Measurements from ENCODE around the gene TP63.

The TP63 gene

DNA sequence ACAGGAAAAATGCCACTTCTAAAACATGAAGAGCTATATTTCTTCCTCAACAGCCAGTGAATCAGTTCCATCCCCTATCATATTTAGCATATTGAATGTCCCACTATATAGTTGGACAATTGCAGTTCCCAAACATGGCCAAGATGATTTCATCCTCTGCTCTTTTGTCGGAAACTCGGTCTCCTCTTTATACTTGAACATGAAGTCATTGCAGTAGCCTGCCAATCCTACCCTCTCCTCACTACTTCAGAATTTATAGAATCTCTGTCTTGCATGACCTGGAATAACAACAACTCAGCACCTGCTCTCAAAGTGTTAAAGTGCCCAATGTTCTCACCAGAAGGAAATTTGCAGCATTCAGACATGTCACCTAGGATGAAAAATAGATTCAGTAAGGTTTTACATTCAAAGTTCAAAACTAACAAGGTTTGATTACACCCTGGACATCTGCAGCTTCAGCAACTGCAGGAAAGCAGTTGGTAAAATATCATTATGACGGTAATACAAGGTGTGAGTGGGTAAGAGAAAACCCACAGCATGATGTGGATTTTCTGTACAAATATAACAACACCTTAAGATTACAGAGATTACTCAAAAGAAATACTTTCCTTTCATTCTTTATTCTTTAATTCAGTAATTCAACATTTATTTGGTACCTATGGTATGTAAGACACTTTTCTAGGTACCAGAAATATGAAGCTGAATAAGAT is 52.5 kb downstream of the TP63 start:
- no peak overlapping the region for H3K4me3 ChIP-seq (ENCODE audit: low read depth, low read length)

DNA sequence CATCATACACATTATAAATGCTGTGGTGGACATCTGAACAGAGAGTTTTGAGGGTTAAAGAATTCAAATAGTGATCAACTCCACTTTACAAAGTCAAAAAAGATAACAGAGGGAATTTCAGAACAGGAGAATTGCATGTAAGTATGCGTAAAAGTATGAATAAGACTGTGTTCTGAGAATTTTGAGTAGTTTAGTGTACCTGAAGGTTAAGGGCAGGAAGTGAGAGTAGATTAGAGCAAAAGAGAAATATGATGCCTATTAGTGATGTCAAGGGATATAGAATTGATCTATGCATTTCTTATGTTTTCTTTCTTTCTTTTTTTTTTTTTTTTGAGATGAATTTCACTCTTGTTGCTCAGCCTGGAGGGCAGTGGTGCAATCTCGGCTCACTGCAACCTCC is 53.1 kb downstream of the TP63 start:
- no peak overlapping the region for H3K4me3 ChIP-seq (ENCODE audit: low read depth, low read length)

DNA sequence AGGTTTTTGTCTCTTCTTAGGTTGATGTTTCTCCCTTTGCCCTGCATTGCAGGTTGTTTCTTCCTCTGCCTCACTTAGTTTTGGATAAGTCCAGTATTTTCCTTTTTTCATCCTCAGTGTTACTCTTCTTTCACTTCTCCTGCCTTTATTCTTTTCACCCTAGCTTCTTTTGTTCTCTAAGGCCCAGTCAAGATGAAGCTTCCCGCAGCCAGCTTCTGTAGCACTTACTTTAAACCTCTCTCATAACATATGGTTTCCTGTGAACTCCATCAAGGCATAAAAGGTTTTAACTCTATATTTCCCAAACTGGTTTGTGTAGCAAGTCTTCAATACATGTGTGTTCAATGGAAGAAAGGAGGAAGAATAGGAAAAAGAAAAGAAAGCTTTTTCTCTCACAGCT is 54.1 kb downstream of the TP63 start:
- no peak overlapping the region for H3K4me3 ChIP-seq (ENCODE audit: low read depth, low read length)

DNA sequence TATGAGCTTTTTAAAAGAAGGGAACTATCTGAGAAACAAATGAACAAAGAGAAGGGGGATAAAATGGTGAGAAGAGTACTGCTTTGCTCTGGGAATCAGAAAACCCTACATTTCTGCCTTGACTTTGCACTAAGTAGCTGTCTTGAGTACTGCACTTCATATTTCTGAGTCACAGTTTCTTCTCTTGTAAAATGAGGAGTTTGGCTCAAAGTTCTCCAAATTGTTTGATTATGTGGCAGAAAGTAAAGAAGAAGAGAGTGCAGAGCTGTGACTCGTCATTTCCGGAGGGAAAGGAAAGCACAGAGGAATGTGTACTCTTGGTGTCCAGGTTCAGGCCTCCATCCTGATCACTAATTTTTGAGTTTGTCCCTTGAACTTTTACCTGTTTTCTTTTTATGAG is 54.7 kb downstream of the TP63 start:
- no peak overlapping the region for H3K4me3 ChIP-seq (ENCODE audit: low read depth, low read length)

DNA sequence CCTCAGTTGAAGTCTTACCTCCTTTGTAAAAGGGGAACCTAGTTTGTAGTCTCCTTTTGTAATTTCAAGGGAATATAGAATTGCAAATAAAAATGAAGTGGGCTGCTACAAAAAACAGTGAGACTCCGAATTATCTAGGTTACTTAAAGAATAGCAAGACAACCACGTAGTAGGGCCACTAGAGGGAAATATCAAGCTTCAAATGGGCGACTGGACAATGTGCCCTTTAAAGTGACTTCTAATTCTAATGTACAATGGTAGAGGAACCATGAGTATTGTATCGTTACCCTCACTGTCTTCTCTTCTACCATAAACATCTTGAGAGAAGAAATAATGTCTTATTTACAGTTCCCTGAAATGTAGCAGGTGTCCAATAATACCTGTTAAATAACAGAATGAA is 56.3 kb downstream of the TP63 start:
- H3K4me3 ChIP-seq (ENCODE audit: low read depth, low read length), result no peak overlapping the region

DNA sequence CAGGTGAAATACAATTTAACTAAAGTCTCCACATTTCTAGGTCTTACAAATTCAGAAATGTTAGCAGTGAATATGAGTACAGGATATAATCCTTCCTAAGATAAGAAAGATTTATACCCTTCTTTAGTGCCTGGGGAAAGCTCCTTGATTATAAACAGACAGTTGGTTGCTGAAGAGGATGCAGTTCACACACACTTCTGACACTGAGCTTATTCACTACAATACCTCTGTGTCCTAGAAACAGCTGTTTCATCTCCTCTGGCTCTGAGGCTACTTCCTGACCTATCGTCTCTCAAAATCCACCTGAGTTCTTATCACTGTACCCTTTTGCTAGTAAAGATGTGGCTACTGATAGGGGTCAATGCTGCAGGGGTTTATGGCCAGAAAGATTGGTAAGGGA is 57.1 kb downstream of the TP63 start:
- H3K4me3 ChIP-seq (ENCODE audit: low read depth, low read length), result no peak overlapping the region

DNA sequence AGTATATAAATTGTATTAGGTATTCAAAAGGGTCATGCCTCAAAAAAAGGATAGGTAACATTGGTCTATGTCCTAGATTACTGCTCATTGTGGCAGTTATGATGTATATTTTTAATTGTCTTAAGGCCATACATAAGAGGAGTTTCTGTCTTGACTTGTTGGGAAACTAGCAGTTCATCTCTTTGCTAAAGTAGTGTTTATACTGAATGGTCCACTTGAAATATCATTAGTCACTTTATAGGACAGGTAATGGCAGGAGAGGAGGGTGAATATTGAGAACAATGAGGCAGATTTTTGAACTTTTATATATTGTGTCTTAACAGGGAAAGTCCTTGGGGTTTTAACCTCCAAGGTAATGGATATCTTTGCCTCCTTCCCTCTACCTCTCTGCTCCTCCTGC is 58.4 kb downstream of the TP63 start:
- no peak overlapping the region for H3K4me3 ChIP-seq (ENCODE audit: low read depth, low read length)

DNA sequence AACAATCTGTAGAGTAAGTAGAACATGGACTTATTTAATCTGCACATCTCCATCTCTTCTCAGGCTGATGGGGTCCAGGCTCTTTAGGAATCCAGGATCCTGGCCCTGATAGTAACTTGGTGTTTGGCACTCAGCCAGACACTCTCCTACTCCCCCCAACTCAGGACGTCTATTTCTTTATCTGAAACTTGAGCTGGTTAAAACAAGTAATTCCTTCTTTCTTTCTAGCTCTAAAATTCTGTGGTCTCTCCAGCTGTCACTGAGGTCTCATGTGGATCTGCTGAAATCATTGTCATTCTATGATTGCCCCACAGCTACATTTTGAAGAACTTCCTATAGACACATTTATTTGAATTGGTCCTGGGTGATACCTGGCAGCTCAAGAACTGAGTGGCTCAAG is 59.0 kb downstream of the TP63 start:
- H3K4me3 ChIP-seq (ENCODE audit: low read depth, low read length), result no peak overlapping the region

DNA sequence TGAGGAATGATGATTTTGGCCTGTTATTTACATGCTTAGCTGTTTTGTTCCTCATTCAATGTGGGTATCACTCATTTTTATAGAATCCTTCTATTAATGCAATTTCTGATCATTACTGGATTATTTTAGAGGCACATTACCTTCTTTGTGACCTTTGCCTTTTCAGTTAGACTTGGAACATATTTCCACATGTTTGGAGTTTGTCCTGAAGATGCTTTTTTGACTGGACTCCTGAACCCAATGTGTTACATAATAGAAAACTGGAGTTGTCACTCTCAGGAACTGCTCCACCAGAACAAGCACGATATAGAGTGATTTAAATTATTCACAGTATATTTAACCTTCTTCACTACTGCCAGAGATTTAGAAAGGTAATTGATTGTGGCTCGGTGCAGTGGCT is 59.5 kb downstream of the TP63 start:
- no peak overlapping the region for H3K4me3 ChIP-seq (ENCODE audit: low read depth, low read length)

DNA sequence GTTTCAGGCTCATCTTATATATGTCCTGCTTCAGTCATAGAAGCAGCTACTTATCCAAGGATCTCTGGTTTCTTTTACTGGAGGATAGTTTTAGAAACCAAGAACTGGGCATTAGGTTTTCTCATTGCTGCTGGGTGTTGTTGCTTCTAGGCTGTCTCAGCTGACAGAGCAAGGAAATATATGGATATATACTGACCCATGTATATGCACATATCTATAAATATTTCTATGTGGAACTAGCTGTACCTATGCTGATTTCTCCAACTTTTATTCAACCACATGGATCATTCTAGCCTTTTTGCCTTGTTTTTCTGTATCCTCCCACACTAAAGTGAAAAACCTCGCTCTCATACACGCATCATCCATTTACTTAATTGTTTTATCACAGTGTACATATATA is 64.2 kb downstream of the TP63 start:
- no peak overlapping the region for H3K4me3 ChIP-seq (ENCODE audit: low read depth, low read length)

DNA sequence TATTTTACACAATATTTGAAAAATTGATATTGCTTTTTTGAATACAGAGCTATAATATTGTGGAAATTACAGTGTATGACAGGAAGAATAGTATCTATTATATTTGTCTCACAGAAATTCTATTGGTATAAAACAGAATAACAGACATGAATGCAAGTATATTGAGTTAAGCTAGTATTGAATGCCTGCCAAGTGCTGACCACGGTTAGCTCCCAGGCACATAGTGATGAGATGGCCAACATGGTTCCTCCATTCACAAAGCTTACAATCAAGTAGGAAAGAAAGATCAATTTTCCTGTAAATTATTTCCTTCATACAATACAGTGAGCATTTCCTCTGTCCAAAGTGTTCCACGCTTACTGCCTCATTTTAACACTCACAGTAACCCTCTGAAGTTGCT is 67.6 kb downstream of the TP63 start:
- no peak overlapping the region for H3K4me3 ChIP-seq (ENCODE audit: low read depth, low read length)

DNA sequence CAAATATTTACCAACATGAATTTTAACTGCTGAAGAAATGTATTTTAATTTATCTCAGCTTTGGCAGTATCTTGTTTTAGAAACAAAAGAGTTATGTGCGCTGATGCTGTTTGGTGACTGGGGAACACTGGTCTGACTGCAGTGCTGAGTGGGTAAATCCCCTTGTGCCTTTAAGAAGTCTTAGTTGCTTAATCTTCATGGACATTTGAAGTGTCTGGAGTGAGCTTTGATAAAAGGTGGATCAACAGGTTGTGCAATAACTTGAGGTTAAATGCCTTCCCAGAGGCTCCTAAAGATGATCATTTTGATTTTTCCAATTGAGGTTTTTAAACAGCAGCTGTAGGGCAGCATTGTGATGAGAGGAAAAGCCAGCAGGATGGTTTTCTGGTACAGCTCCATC is 68.7 kb downstream of the TP63 start:
- no peak overlapping the region for H3K4me3 ChIP-seq (ENCODE audit: low read depth, low read length)

DNA sequence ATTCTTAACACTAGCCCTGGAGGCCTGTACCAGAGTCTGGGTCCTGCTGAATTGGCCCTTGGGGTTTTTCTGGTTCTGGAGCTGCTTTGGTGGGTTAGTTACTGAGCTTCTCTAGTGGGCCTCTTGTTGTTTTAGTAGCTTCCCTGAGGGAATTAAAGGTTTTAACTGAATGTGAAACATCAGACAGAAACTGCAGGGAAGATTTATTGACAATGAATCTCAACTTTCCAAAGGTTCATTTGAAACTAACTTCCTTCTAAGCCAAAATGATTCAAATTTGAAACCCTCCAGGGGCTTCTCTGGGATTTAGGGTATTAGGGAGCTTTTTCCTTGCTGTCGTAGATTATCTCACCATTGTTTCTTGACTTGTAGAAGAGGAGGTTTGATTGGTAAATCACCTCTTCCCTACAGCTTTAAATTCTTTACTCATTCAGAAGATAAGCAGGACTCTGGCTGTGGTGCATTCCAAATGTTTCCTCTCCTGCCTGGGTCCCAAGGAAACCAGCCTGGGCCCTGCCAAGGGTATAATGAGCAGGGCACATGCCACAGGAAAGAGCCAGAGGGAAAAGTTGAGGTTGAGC is 71.0 kb downstream of the TP63 start:
- no peak overlapping the region for H3K4me3 ChIP-seq (ENCODE audit: low read depth, low read length)

DNA sequence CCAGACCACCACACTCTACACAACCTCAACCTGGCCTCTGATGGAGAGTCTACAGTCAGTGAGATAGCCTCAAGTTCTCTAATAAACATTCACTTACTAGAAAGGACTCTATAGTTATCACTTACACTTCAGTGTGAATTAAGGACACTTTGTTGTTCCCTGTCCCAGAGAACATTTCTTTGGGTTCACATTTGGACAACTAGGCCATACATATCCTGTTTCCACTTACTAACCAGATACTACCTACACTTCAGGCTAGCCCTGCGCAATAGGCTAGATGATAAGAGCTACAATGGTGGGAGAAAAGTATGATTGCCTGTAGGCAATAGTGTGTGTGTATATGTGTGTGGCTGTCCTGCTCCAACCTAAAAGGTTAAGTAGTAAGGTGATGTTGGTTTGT is 72.7 kb downstream of the TP63 start:
- no peak overlapping the region for H3K4me3 ChIP-seq (ENCODE audit: low read depth, low read length)

DNA sequence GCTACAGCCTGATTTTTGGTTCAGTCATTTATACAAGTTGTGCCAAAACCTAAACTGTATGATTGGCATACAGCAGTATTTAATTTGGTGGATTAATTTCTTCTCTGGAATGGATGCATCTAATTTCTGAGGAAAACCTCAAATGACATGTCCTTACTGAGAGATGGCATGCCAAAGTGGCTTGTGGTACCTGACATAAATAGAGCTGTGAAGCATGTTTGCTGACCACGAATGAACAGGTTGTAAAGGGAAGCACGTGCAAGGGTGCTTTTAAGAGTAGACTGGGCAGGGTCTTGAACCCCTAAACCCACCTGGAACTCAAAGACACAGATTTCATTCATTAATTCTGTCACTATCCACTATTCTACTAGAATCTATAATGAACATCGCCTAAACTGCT is 77.2 kb downstream of the TP63 start:
- H3K4me3 ChIP-seq (ENCODE audit: low read depth, low read length), result no peak overlapping the region

DNA sequence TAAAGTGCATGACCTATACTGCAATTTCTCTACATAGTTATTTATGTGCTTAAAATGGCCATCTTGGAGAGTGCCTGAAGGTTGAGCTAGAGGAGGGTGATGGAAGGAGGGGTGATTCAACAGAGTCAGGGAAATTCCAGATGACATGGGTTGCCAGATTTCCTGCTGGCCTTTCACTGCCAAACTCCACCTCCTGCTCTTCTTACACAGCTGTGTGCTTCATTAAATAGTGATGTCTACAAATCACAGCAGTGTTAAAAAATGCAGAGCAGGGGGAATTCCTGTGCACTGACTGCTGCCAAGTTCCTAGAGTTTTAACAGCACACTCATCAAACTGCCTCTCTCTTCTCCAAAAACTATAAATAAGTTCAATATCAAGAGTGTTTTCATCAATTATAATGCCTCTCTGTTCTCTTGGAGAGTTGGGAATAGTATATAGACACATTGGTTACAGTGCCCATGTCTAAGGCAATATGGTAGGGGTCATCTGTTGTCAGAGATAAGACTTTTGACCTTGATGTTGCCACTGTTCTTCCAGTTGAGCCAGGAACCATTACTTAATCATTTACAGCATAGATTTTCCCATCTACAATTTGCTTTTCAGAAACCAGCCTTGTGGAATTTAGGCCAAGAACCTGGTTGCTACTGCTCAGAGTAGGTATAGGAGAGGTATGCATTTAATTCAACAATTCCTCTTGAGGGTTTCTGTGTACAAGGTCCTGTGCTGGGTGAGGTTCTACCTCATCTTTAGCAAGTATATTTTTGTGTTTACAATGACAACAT is 79.6 kb downstream of the TP63 start:
- H3K4me3 ChIP-seq (ENCODE audit: low read depth, low read length), result no peak overlapping the region

DNA sequence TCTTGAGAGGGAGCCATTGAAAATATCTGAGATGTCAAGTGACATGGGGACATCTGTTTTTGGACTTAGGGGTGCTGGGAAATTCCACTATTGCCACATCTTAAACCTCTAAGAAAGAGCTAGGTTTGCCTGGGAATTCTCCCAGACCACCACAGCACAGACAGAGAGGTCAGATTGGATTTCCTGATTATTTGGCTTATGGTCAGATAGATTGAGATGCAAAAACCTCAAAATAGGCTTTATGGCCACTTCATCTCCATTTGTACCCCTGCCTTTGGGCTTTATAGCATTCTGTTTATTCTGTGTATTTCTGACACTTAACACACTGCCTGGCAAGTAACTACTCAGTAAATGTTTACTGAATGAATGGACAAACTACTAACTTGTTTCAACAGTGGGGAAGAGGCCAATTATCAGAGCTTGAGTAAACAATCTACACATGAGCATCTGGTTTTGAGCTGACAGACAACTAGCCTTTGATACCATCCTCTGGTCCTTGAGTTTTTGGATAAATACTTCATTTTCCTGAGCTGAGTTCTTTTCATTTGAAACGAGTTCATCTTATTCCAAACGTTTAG is 81.8 kb downstream of the TP63 start:
- no peak overlapping the region for H3K4me3 ChIP-seq (ENCODE audit: low read depth, low read length)

DNA sequence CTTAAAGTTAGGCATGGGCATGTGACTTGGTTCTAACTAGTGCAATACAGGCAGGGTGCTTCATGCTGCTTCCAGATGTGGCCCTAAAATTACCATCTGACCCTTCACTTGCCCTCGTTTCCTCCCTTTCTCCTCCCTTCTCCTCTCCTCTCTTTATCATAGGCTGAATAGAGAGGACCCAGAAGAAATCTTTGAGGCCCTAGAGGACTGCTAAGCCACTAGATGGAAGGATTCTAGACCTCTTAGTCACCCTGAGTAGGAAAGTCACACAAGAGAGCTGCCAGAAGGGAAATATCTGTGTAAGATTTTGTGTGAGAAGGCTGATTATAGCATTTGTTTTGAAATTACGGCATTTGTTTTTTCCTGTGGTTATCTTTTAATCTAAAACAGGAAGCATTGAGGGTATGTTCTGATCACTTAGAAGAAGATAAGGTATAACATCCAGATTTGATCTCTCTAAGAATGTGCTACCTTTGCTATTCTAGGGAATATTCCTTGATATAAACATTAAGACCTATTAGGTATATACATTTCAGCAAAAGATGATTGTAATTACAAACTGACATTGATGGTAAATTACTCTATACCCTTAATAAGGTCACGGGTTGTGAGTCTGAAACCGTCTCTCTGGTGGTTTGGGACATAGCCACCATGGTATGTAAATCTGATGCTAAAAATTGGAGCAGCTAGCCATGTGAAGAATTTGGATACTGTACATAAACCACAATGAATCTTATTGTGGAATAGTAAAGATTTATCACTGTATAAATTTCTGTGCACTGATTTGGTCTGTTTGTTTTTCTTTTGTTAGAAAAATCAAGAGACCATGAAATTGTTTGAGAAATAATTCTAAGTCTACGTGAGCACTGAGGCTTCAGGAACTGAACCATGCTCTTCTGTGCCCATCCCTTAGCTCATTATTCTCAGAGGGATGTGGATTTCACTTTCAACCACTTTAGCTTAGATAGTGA is 84.1 kb downstream of the TP63 start:
- no peak overlapping the region for H3K4me3 ChIP-seq (ENCODE audit: low read depth, low read length)

DNA sequence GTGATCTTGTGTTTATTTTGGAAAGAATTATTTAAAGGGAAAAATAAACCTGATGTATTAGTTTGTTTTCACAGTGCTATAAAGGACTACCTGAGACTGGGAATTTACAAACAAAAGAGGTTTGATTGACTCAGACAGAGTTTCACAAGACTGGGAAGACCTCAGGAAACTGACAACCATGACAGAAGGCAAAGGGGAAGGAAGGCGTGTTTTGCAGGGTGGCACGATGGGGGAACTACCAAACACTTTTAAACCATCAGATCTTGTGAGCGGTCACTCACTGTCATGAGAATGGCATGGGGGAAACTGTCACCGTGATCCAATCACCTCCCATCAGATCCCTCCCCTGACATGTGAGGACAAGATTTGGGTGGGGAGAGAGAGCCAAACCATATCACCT is 87.0 kb downstream of the TP63 start:
- H3K4me3 ChIP-seq (ENCODE audit: low read depth, low read length), result no peak overlapping the region

DNA sequence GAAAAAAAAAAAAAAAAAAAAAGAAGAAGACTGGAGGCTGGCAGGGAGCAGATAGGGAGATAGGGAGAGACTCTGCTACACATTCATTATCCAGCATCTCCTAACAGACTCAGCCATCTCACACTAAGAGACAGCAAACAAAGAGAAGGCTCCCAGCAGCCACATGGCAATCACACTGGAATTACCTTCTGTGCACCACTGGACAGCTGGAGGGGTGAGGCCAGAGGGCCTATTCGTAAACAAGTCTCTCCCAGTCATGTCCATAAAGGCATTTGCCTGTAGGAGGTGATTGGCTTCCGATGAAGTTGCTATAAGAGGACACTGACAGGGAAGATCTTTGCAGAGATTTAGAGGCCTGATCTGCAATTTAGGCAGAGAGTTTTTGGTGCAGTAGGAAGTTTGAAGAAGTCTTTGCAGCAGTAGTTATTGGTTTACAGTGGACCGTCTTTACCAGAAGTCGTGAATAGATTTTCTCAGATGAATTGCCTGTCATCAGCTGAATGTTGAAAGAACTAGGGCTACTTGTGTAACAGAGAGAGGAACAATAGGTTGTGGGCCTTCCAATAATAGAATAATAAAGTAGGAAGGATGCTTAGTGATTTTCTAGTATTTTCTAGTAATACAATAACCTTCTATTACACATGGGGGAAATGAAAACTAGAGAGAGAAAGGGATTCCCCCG is 89.7 kb downstream of the TP63 start:
- no peak overlapping the region for H3K4me3 ChIP-seq (ENCODE audit: low read depth, low read length)

Measured in iPS-11a (cell line).